Kidney (tissue), 22 donors: ENCODE measurements around the gene RALGDS. TPM values are rescaled to one million over a fixed set of nuclear protein-coding genes. Genes with fewer than 3 reads are reported as not detected.
"Not testable (repeated sequence)": the region's sequence is repeated elsewhere in the genome, so short reads cannot be mapped to it uniquely, and the experiment has no call there.

ENCODE experiments used
- DNase-seq, 5 donors: peaks; one replicate each; pipeline ENCODE4 v3.0.0-alpha.2; 2013 to 2020
- FAIRE-seq: peaks from 2 replicates; lab custom pipeline; 2012; peaks lifted over from hg19 to GRCh38; lab: Jason Lieb, UNC
- H3K27ac ChIP-seq, 2 donors: one replicate each; pipeline ENCODE4 v1.7.0; 2013; ENCODE audit warnings: low read depth in 2 of 2, low read length in 2 of 2, inconsistent platforms in 1 of 2
- H3K27me3 ChIP-seq: one replicate; pipeline ENCODE4 v1.7.1; 2013; ENCODE audit warnings: low read length, inconsistent platforms; ENCODE audit not compliant: control insufficient read depth, insufficient read depth
- H3K36me3 ChIP-seq, 3 donors: one replicate each; pipeline versions ENCODE4 v1.7.0 to v1.7.1; 2013; ENCODE audit warnings: low read length in 3 of 3, control low read depth in 1 of 3, inconsistent platforms in 1 of 3; ENCODE audit not compliant: insufficient read depth in 3 of 3, control insufficient read depth in 2 of 3
- H3K4me1 ChIP-seq, 3 donors: one replicate each; pipeline versions ENCODE4 v1.7.0 to v1.7.1; 2013; ENCODE audit warnings: low read length in 3 of 3, inconsistent platforms in 1 of 3, low read depth in 1 of 3; ENCODE audit not compliant: control insufficient read depth in 2 of 3, insufficient read depth in 2 of 3
- H3K4me3 ChIP-seq, 3 donors: one replicate each; pipeline versions ENCODE4 v1.7.0 to v1.8.1; 2013; ENCODE audit warnings: low read length in 3 of 3, control low read depth in 1 of 3, inconsistent platforms in 1 of 3
- H3K9ac ChIP-seq, 3 donors: one replicate each; pipeline versions ENCODE4 v1.7.0 to v1.7.1; 2013; ENCODE audit warnings: low read length in 3 of 3, control low read depth in 1 of 3, inconsistent platforms in 1 of 3
- H3K9me3 ChIP-seq, 3 donors: one replicate each; pipeline versions ENCODE4 v1.7.0 to v1.7.1; 2013; ENCODE audit warnings: low read length in 3 of 3, control low read depth in 1 of 3, inconsistent platforms in 1 of 3; ENCODE audit not compliant: control insufficient read depth in 2 of 3, insufficient read depth in 1 of 3
- CTCF ChIP-seq: IDR thresholded peaks from 3 replicates; pipeline ENCODE4 v1.5.1; 2012; ENCODE audit warnings: mild to moderate bottlenecking, moderate library complexity, borderline replicate concordance; ENCODE audit not compliant: insufficient read depth; ENCODE audit errors: extremely low read depth
- intact Hi-C: fragments of 100-400 bp; cut with DNase I; formaldehyde crosslinking; loops from one replicate; pipeline ENCODE4 v1.11.1; 2022
- long read RNA-seq, 10 donors: library from polyadenylated mRNA in 1 of 10; unstranded in 1 of 10; transcript quantifications; one replicate each; pipeline ENCODE4 v2.0.0 and lab custom pipeline, GENCODE V29; 2021 to 2026
- polyA plus RNA-seq: library from polyadenylated mRNA; stranded (reverse); fragments of 350-450 nt; fragmentation: Illumina TruSeq; extraction: RNeasy Lipid Tissue Mini Kit (QIAGEN cat#74804); gene quantifications from one replicate; pipeline ENCODE4 v1.2.3, GENCODE V29; 2014; ENCODE audit warnings: low read depth, low replicate concordance; ENCODE audit not compliant: insufficient read depth
- total RNA-seq: library from RNA; stranded (reverse); fragmentation: NEBNext Ultra II Directional; extraction: Animal tissue kit (Norgen Biotek cat#: 25700); gene quantifications from one replicate; pipeline ENCODE4 v1.2.1, GENCODE V29; 2021
- donor health status: control.
- donor health status: control.
- donor health status: control.
- donor health status: control.
- donor health status: control.
- donor health status: DM: yes; HTN: yes; CAD: no.
- donor health status: Normal renal cell carcinoma (clear cell type).

Gene RALGDS
- total RNA-seq = 43.3 TPM
- 13.0 TPM for polyA plus RNA-seq
- long read RNA-seq, donor 1, partial matches to known transcripts = 0 of 4 reads
- long read RNA-seq, donor 1, other reads (novel, unspliced or antisense) = 0 of 4 reads
- long read RNA-seq, donor 2, partial matches to known transcripts = 0 of 5 reads
- long read RNA-seq, donor 2, other reads (novel, unspliced or antisense) = 0 of 5 reads
- long read RNA-seq, donor 3, partial matches to known transcripts = 0 of 7 reads
- long read RNA-seq, donor 3, other reads (novel, unspliced or antisense) = 0 of 7 reads
- long read RNA-seq, donor 4, partial matches to known transcripts = 0 of 2 reads
- long read RNA-seq, donor 4, other reads (novel, unspliced or antisense) = 0 of 2 reads
- long read RNA-seq, donor 5 = 0 reads
- long read RNA-seq, donor 6, partial matches to known transcripts = 0 of 1 reads
- long read RNA-seq, donor 6, other reads (novel, unspliced or antisense) = 0 of 1 reads
- long read RNA-seq, donor 7, transcript RALGDS-205 (18 exons, 3,801 nt) = major isoform, 5 of 52 reads
- long read RNA-seq, donor 7, partial matches to known transcripts = 8 of 52 reads
- long read RNA-seq, donor 7, other reads (novel, unspliced or antisense) = 36 of 52 reads
- long read RNA-seq, donor 8, partial matches to known transcripts = 0 of 6 reads
- long read RNA-seq, donor 8, other reads (novel, unspliced or antisense) = 0 of 6 reads
- long read RNA-seq, donor 9, partial matches to known transcripts = 0 of 2 reads
- long read RNA-seq, donor 9, other reads (novel, unspliced or antisense) = 0 of 2 reads
- long read RNA-seq, donor 10, partial matches to known transcripts = 0 of 1 reads
- long read RNA-seq, donor 10, other reads (novel, unspliced or antisense) = 0 of 1 reads

DNA sequence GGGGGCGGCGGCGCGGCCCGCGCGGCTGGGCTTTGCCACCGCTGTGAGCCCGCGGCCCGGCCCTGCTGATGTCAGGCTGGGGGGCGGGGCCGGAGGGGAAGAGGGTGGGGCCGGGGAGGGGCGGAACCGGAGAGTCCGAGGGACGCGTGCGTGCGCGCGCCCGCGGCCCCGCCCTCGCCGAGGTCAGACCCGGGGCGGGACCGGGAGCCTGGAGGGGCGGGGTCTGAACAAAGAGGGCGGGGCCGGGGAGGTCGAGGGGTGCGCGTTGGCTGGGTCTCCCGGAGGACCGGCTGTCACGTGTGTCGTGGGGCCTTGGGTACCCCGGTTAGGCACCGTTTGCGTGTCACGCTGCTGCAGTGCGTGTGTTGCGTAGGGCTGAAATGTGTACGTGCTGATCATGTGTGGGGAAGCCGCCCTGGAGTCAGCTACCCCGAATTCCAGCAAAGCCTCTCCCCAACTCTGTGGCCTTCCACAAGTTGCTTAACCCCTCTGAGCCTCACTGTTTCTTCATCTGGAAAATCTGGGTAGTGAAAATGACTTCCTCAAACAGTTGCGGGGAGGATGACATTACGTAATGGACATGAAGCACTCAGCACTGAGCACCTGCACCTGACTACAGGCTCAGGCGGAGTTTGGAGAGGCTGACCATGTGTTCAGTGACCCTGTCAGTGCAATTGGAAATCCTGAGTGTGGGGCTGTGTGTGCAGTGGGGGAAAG lies at the start of gene RALGDS:
RALGDS (minus strand) TSS at position 43 of the 717 bp plus-strand sequence. CDS start 86 bp downstream, outside the sequence.
- no peaks in the 10 kb centered on the region for H3K36me3 ChIP-seq
- intact Hi-C loops = no loop called here
- DNase-seq (peak; percentile 87 to 96 (median 94)), FAIRE-seq (no peak)
- peak within 1 kb of the TSS; percentile 16 to 74 (median 65) for H3K4me3 ChIP-seq
- H3K4me1 ChIP-seq = peaks cover 0 to 40% (median 9%) of the 10 kb centered on the region in 3 donors
- no peak for TF ChIP-seq CTCF
- H3K27me3 ChIP-seq = no peaks in the 10 kb centered on the region
- H3K9ac ChIP-seq = peak within 1 kb of the TSS in 2 of 3 donors; percentile 82 to 86
- no peaks in the 10 kb centered on the region for H3K9me3 ChIP-seq
- peak within 1 kb of the TSS; percentile 83 to 92 for H3K27ac ChIP-seq

DNA sequence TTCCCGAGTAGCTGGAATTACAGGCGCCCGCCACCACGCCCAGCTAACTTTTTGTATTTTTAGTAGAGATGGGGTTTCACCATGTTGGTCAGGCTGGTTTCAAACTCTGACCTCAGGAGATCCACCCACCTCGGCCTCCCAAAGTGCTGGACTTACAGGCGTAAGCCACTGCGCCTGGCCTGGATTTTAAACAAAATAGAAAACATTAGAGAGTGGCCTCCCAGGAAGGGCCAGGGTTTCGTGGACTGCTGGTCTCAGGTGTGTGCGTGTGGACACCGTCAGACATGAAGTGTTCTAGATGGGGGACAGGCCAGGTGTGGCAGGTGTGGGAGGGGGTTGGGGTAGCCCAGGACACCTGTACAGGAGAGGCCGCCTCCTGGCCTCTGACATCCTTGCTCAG lies 49.7 kb upstream of the RALGDS start:
- H3K27me3 ChIP-seq = no peaks in the 10 kb centered on the region
- no peaks in the 10 kb centered on the region for H3K36me3 ChIP-seq
- H3K4me1 ChIP-seq = no peaks in the 10 kb centered on the region
- H3K4me3 ChIP-seq = no peak overlapping the region
- intact Hi-C loops = no loop called here
- FAIRE-seq (no peak), DNase-seq (no peak)
- no peaks in the 10 kb centered on the region for H3K9me3 ChIP-seq
- no peak for TF ChIP-seq CTCF
- H3K27ac ChIP-seq = no peak overlapping the region
- no peak overlapping the region for H3K9ac ChIP-seq

GRCh38 chr9:133169687-133170086 lies 48.6 kb upstream of the RALGDS start:
- H3K9ac ChIP-seq, H3K27me3 ChIP-seq, DNase-seq, H3K27ac ChIP-seq, FAIRE-seq, H3K36me3 ChIP-seq, H3K9me3 ChIP-seq, H3K4me1 ChIP-seq, H3K4me3 ChIP-seq, intact Hi-C loops: not testable (repeated sequence)
